Esophagus squamous epithelium (tissue), 5 donors: ENCODE measurements around the gene DOC2B. TPM values are rescaled to one million over a fixed set of nuclear protein-coding genes. Genes with fewer than 3 reads are reported as not detected.
"Not testable (repeated sequence)": the region's sequence is repeated elsewhere in the genome, so short reads cannot be mapped to it uniquely, and the experiment has no call there.

Source experiments
- DNase-seq: peaks from one replicate; lab custom pipeline; 2025; lab: John Stamatoyannopoulos, UW
- H3K27ac ChIP-seq, 4 donors: fragments of 200-600 bp; sonication (generic); one replicate each; pipeline ENCODE4 v1.5.1; 2016 to 2019; ENCODE audit warnings: mild to moderate bottlenecking in 1 of 4
- H3K27me3 ChIP-seq, 4 donors: fragments of 200-600 bp; sonication (generic); 1 replicate in 3 of 4; 2 replicates in 1 of 4; pipeline versions ENCODE4 v1.5.1 to v1.6.0; 2017 to 2021; ENCODE audit warnings: antibody characterized with exemption in 1 of 4
- H3K36me3 ChIP-seq, 3 donors: fragments of 200-600 bp; sonication (generic); one replicate each; pipeline ENCODE4 v1.5.1; 2016 to 2019
- H3K4me1 ChIP-seq, 3 donors: fragments of 200-600 bp; sonication (generic); one replicate each; pipeline ENCODE4 v1.5.1; 2017 to 2019
- H3K4me3 ChIP-seq, 4 donors: fragments of 200-600 bp; sonication (generic); 1 replicate in 3 of 4; 2 replicates in 1 of 4; pipeline ENCODE4 v1.5.1; 2016 to 2019; ENCODE audit warnings: mild to moderate bottlenecking in 2 of 4, moderate library complexity in 1 of 4
- H3K9me3 ChIP-seq, 3 donors: fragments of 200-600 bp; sonication (generic); one replicate each; pipeline ENCODE4 v1.5.1; 2016 to 2019
- CTCF ChIP-seq, 6 experiments: fragments of 450-650 bp in 4 of 6; fragments of 200-600 bp in 2 of 6; sonication (generic) in 2 of 6; IDR thresholded peaks; one replicate each; pipeline ENCODE4 v1.5.1; 2016 to 2019; ENCODE audit warnings: antibody characterized with exemption in 6 of 6, mild to moderate bottlenecking in 4 of 6, moderate library complexity in 4 of 6
- POLR2A ChIP-seq, 4 donors: fragments of 450-650 bp; IDR thresholded peaks; one replicate each; pipeline ENCODE4 v1.6.1; 2017; ENCODE audit warnings: antibody characterized with exemption in 4 of 4, mild to moderate bottlenecking in 4 of 4, moderate library complexity in 3 of 4
- WGBS, 2 donors: methylation state at CpG; one replicate each; pipeline ENCODE4 v1.1.5; 2018; 5-methylcytosine and 5-hydroxymethylcytosine counted together
- intact Hi-C: fragments of 100-400 bp; cut with DNase I; formaldehyde crosslinking; loops from one replicate; pipeline ENCODE4 v1.15.0; 2022
- total RNA-seq, 4 donors: library from RNA; depleted of rRNA; stranded (reverse); fragments of >200 nt; gene quantifications; one replicate each; pipeline ENCODE4 v1.1.0, GENCODE V29; 2016
- donor health status: DM: yes; HTN: yes; CAD: no.

DOC2B gene
- total RNA-seq, 4 donors from 2014 or later, result 8.4 to 44.9 (median 26.2) TPM

DNA sequence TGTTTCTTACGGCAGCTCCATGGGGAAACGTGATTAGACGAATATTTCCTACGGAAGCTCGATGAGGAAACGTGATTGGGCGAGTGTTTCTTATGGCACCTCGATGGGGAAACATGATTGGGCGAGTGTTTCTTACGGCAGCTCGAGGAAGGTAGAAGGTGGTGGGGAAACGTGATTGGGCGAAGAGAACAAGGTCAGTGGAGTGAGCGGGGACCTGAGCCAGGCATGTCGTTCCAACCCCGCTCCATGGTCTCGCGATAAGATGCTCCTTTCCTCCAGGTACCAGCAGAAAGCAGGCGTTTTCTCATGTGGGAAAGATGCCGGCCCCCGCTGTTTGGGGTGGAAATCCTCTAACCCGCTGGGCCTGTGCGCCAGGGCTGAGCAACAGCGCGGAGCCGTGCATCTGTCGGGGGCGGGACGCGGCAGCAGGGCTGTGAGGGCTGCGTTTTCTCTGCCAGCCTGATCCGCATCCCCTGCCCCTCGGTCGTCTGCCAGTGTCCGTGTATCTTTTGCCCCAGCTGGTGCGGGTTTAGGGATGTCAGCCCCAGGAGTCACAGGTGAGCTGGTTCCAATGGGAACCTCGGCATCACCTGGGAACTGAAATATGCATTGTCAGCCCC lies 25.6 kb upstream of the DOC2B start:
- H3K9me3 ChIP-seq, result no peaks in the 10 kb centered on the region
- peak overlapping the region in 1 of 4 donors; percentile 33 for H3K27ac ChIP-seq
- H3K27me3 ChIP-seq, result peaks cover 0 to 11% (median 0%) of the 10 kb centered on the region in 4 donors
- DNase-seq, result no peak
- H3K4me3 ChIP-seq, result no peak overlapping the region
- H3K4me1 ChIP-seq, result peaks cover 0 to 23% (median 0%) of the 10 kb centered on the region in 3 donors
- peaks cover 0 to 8% (median 0%) of the 10 kb centered on the region in 3 donors for H3K36me3 ChIP-seq
- intact Hi-C loops, result no loop called here
- WGBS, 2 donors, result 93 to 95% methylated on average over 17 to 33 of the region's 37 CpGs
- TF ChIP-seq POLR2A (IDR thresholded peaks at IDR 0.05), result no peak

GRCh38 chr17:206484-206883 lies 25.0 kb upstream of the DOC2B start:
- 87 to 90% methylated on average over 27 of the region's 27 CpGs for WGBS, 2 donors
- H3K9me3 ChIP-seq, H3K27ac ChIP-seq, intact Hi-C loops, H3K36me3 ChIP-seq, H3K4me3 ChIP-seq, DNase-seq: not testable (repeated sequence)
- peaks cover 0 to 23% (median 0%) of the 10 kb centered on the region in 3 donors for H3K4me1 ChIP-seq
- H3K27me3 ChIP-seq, result peaks cover 0 to 11% (median 0%) of the 10 kb centered on the region in 4 donors

- intact Hi-C loops, result no loop called here
- peaks cover 0 to 24% (median 0%) of the 10 kb centered on the region in 3 donors for H3K4me1 ChIP-seq
- H3K36me3 ChIP-seq, result no peaks in the 10 kb centered on the region
- H3K9me3 ChIP-seq, result no peaks in the 10 kb centered on the region
- DNase-seq, result no peak
- WGBS, 2 donors, result 100% methylated on average over 1 of the region's 6 CpGs
- no peak overlapping the region for H3K4me3 ChIP-seq
- H3K27me3 ChIP-seq, result peaks cover 0 to 14% (median 0%) of the 10 kb centered on the region in 4 donors
- H3K27ac ChIP-seq, result no peak overlapping the region
- TF ChIP-seq POLR2A (IDR thresholded peaks at IDR 0.05) (no peak), CTCF (IDR thresholded peaks at IDR 0.05) (no peak)
Measured at GRCh38 chr17:205817-206216, 24.4 kb upstream of the DOC2B start.

GRCh38 chr17:205148-205669 lies 23.8 kb upstream of the DOC2B start:
- H3K9me3 ChIP-seq, result no peaks in the 10 kb centered on the region
- peaks cover 0 to 20% (median 0%) of the 10 kb centered on the region in 4 donors for H3K27me3 ChIP-seq
- H3K36me3 ChIP-seq, result no peaks in the 10 kb centered on the region
- DNase-seq, result no peak
- 10% methylated on average over 2 of the region's 10 CpGs; no CpG with 5 or more reads in 1 of the 2 donors for WGBS, 2 donors
- no peak overlapping the region for H3K27ac ChIP-seq
- no peak for TF ChIP-seq POLR2A (IDR thresholded peaks at IDR 0.05)
- no peak for TF ChIP-seq CTCF (IDR thresholded peaks at IDR 0.05)
- intact Hi-C loops, result no loop called here
- peaks cover 0 to 30% (median 4%) of the 10 kb centered on the region in 3 donors for H3K4me1 ChIP-seq
- H3K4me3 ChIP-seq, result no peak overlapping the region

GRCh38 chr17:204427-205147 lies 23.1 kb upstream of the DOC2B start:
- peaks cover 0 to 26% (median 0%) of the 10 kb centered on the region in 4 donors for H3K27me3 ChIP-seq
- no peak overlapping the region for H3K27ac ChIP-seq
- H3K9me3 ChIP-seq, result no peaks in the 10 kb centered on the region
- 33 to 45% methylated on average over 5 to 9 of the region's 11 CpGs for WGBS, 2 donors
- no peak overlapping the region for H3K4me3 ChIP-seq
- no peak for DNase-seq
- TF ChIP-seq CTCF (IDR thresholded peaks at IDR 0.05) (no peak), POLR2A (IDR thresholded peaks at IDR 0.05) (no peak)
- intact Hi-C loops, result no loop called here
- no peaks in the 10 kb centered on the region for H3K36me3 ChIP-seq
- peaks cover 0 to 36% (median 8%) of the 10 kb centered on the region in 3 donors for H3K4me1 ChIP-seq

DNA sequence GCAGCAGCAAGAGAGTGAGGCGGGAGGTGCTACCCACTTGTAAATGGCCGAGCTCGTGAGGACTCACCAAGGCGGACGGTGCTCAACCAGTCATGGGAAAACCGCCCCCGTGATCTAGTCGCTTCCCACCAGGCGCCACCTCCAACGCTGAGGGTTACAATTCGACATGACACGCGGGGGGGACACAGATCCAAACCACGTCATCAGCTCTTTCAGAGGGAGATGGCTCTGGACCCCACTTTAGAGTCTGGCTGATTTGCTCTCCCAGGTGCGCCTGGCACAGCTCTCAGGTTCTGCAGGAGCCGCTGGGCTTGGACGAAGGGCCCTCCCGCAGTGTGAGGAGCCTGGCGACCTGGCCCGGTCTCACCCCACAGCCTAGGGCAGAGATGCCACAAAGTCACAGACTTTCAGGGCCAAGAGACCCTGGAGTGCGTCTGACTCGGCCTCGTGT lies 21.1 kb upstream of the DOC2B start:
- peaks cover 0 to 35% (median 14%) of the 10 kb centered on the region in 3 donors for H3K4me1 ChIP-seq
- H3K9me3 ChIP-seq, result no peaks in the 10 kb centered on the region
- intact Hi-C loops, result no loop called here
- 81% methylated on average over 15 to 19 of the region's 23 CpGs for WGBS, 2 donors
- no peaks in the 10 kb centered on the region for H3K36me3 ChIP-seq
- no peak overlapping the region for H3K4me3 ChIP-seq
- no peak overlapping the region for H3K27ac ChIP-seq
- DNase-seq, result no peak
- TF ChIP-seq POLR2A (IDR thresholded peaks at IDR 0.05) (no peak), CTCF (IDR thresholded peaks at IDR 0.05) (no peak)
- H3K27me3 ChIP-seq, result peaks cover 0 to 33% (median 0%) of the 10 kb centered on the region in 4 donors

- H3K4me3 ChIP-seq, H3K9me3 ChIP-seq, intact Hi-C loops, H3K36me3 ChIP-seq, DNase-seq, H3K27ac ChIP-seq: not testable (repeated sequence)
- WGBS, 2 donors, result 45 to 74% methylated on average over 7 to 9 of the region's 13 CpGs
- Histone ChIP-seq H3K27me3 (peaks cover 0 to 41% (median 0%) of the 10 kb centered on the region in 4 donors), H3K4me1 (peaks cover 0 to 30% (median 14%) of the 10 kb centered on the region in 3 donors)
Measured at GRCh38 chr17:201736-202135, 20.3 kb upstream of the DOC2B start.

DNA sequence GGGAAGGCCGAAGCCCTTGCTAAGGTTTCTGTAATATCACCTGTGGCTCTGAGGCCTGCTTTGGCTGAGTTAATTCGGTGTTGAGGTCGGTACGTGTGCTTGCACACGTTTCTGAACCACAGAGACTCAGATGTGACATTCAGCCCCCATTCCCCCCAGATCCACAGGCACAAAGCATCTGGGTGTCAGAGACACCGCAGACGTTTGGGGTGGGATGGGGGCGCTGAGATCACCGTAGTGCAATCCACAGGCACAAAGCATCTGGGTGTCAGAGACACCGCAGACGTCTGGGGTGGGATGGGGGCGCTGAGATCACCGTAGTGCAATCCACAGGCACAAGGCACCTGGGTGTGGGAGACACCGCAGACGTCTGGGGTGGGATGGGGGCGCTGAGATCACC lies 19.8 kb upstream of the DOC2B start:
- Histone ChIP-seq H3K27ac (peak overlapping the region in 1 of 4 donors; percentile 74), H3K27me3 (peaks cover 0 to 46% (median 0%) of the 10 kb centered on the region in 4 donors), H3K4me1 (peaks cover 0 to 30% (median 14%) of the 10 kb centered on the region in 3 donors)
- H3K4me3 ChIP-seq, DNase-seq, H3K9me3 ChIP-seq, intact Hi-C loops, H3K36me3 ChIP-seq: not testable (repeated sequence)
- 100% methylated on average over 1 of the region's 16 CpGs; no CpG with 5 or more reads in 1 of the 2 donors for WGBS, 2 donors
